Rectal smooth muscle tissue (tissue), 1 donor: ENCODE measurements around the gene ANKRD44.

Experiments
- H3K27ac ChIP-seq: one replicate; pipeline ENCODE4 v1.7.0; 2013; ENCODE audit warnings: low read depth, low read length, inconsistent platforms
- H3K27me3 ChIP-seq: one replicate; pipeline ENCODE4 v1.7.0; 2013; ENCODE audit warnings: low read length; ENCODE audit not compliant: control insufficient read depth, insufficient read depth
- H3K36me3 ChIP-seq: one replicate; pipeline ENCODE4 v1.7.0; 2013; ENCODE audit warnings: low read length; ENCODE audit not compliant: control insufficient read depth, insufficient read depth
- H3K4me1 ChIP-seq: one replicate; pipeline ENCODE4 v1.7.0; 2013; ENCODE audit warnings: low read length; ENCODE audit not compliant: control insufficient read depth, insufficient read depth
- H3K4me3 ChIP-seq: one replicate; pipeline ENCODE4 v1.7.0; 2013; ENCODE audit warnings: low read length
- H3K9ac ChIP-seq: one replicate; pipeline ENCODE4 v1.7.0; 2013; ENCODE audit warnings: low read length

Gene ANKRD44

DNA sequence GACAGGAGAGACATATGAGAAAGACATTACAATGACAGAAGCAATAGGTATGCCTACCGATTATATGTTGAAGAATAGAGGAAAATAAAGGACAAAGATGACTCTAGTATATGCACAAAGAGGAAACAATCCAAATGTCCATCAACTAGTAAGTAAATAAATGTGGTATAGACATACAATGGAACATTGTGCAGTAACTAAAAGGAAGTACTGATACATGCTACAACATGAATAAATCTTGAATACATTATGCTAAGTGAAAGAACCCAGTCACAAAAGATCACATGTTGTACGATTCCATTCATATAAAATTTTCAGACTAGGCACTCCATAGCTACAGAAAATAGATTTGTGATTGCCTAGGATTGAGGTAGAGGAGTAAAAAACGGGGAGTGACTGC lies 355.5 kb downstream of the ANKRD44 start:
- H3K4me3 ChIP-seq: no peak overlapping the region
- H3K27ac ChIP-seq: no peak overlapping the region
- H3K4me1 ChIP-seq: no peaks in the 10 kb centered on the region
- H3K9ac ChIP-seq: no peak overlapping the region
- H3K36me3 ChIP-seq: no peaks in the 10 kb centered on the region
- H3K27me3 ChIP-seq: no peaks in the 10 kb centered on the region

DNA sequence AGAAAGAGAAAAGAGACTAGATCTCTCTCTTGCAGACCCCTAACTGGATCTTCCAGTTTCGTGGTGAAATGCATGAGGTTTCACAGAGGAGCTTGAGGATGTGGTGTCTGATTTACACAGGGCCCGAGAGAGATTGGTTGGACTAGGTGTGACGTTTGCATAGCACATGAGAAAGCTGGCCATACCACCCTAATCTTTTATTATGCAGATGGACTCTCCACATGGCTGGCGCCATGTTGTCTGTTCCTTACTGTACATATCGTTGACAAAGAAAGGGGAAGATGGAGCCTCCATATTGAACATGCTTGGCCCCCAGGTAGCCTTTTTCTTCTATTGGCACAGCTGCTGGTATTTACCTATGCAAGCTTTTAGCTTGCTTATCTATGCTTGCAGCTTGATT lies 356.6 kb downstream of the ANKRD44 start:
- H3K4me3 ChIP-seq: no peak overlapping the region
- H3K27me3 ChIP-seq: no peaks in the 10 kb centered on the region
- no peaks in the 10 kb centered on the region for H3K4me1 ChIP-seq
- H3K9ac ChIP-seq: no peak overlapping the region
- no peaks in the 10 kb centered on the region for H3K36me3 ChIP-seq
- H3K27ac ChIP-seq: no peak overlapping the region

DNA sequence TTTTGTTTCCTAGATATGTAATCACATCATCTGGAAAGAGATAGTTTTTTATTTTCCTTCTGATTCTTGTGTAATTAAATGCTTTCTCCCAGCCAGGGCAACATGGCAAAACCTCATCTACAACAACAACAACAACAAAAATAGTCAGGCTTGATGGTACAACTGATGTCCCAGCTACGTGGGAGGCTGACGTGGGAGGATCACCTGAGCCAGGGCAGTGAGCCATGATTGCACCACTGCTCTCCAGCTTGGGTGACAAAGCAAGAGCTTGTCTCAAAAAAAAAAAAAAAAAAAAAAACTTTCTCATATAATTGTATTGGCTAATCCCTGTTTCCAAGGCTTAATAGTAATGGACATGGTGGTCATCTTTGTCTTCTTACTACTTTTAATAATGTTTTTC lies 357.6 kb downstream of the ANKRD44 start:
- Histone ChIP-seq H3K36me3 (no peaks in the 10 kb centered on the region), H3K27ac (no peak overlapping the region), H3K4me3 (no peak overlapping the region), H3K9ac (no peak overlapping the region), H3K4me1 (no peaks in the 10 kb centered on the region), H3K27me3 (no peaks in the 10 kb centered on the region)

DNA sequence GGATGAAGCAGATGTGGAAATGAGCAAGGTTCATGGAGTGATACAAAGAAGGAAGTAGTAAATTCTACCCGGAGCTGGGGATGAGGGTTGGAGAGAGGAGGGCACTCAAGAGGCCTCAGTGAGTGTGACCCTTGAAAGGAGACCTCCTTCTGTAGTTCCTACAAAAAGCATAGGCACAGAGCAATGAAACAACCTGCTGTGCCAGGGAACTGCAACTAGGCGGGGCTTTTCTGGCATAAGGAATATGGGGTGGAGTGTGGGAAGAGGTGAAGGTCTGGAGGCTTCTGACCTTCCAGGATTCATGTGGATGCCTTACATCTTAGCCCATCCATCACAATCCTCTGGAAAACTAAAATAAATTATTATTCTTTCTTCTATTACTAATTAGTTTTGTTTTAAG lies 358.6 kb downstream of the ANKRD44 start:
- no peaks in the 10 kb centered on the region for H3K4me1 ChIP-seq
- H3K27me3 ChIP-seq: no peaks in the 10 kb centered on the region
- H3K27ac ChIP-seq: no peak overlapping the region
- H3K9ac ChIP-seq: no peak overlapping the region
- H3K36me3 ChIP-seq: no peaks in the 10 kb centered on the region
- no peak overlapping the region for H3K4me3 ChIP-seq

DNA sequence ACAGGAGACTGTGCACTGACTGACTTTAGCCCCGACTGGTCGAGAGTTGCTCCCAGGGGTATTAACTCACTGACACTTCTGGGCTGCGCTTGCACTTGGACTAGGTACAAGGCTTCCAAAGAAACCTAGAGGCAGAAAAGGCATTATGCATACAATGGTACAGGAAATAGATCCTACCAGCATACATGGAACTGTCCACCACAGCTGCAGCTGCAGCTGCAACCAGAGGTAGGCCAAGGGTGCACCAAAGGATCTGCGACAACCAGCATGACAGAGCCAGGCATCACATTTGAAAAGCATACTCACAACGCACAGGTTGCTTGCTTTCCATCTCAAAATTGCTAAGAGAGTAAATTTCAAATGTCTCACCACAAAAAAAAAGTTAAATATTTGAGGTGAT lies 361.5 kb downstream of the ANKRD44 start:
- no peaks in the 10 kb centered on the region for H3K36me3 ChIP-seq
- no peak overlapping the region for H3K27ac ChIP-seq
- H3K9ac ChIP-seq: no peak overlapping the region
- no peaks in the 10 kb centered on the region for H3K27me3 ChIP-seq
- H3K4me1 ChIP-seq: no peaks in the 10 kb centered on the region
- H3K4me3 ChIP-seq: no peak overlapping the region

DNA sequence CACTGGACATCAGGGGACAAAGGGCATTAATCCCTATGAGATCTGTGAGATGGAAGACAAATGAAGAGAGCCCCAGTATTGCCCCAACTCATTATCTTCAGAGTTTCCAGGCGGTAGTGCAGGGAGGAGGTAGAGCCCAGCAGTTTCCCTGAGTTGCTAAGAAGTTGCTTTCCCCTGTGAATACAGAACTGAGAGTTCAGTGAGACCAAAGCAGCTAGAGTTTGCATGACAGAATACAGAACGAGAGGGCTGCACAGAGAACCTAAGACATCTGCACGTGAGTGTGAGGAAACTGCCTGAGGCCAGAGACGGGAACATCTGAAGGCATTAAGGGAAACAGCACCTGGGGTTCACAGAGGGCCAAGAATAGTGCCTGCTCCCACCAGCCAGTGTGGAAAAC lies 366.0 kb downstream of the ANKRD44 start:
- Histone ChIP-seq H3K27me3 (no peaks in the 10 kb centered on the region), H3K9ac (no peak overlapping the region), H3K36me3 (no peaks in the 10 kb centered on the region), H3K27ac (no peak overlapping the region), H3K4me3 (no peak overlapping the region), H3K4me1 (no peaks in the 10 kb centered on the region)

DNA sequence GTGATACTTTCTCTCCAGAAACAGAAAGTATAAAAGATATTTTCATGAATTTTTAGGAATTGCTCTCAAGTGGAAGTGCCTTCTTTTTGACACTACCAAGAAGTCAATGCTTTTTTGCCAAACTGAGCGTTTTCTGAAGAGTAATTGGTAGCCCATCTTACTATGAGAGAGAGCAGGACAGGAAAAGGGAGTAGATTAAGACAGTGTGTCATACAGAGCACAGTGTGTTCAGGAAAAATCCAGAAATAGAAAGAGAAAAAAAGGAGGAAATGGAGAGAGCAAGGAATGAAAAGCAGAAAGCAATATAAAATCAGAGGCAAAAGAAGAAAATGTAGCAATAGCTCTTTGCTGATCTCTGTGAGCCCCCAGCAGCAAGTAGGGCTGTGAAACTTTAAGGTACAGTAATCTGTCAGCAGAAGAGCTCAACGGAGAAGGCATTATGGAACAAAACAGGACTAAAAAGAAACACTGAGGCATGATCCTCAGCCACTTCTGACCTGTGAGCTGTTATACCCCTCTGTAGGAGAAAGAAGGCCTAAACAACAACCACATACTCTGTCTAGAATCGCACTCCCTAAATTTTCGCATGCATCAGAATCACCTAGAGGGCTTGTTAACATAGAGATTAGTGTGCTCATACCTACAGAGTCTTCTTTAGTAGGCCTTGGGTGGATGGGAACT lies 369.0 kb downstream of the ANKRD44 start:
- H3K4me1 ChIP-seq: no peaks in the 10 kb centered on the region
- no peaks in the 10 kb centered on the region for H3K36me3 ChIP-seq
- H3K4me3 ChIP-seq: no peak overlapping the region
- H3K27ac ChIP-seq: no peak overlapping the region
- no peak overlapping the region for H3K9ac ChIP-seq
- H3K27me3 ChIP-seq: no peaks in the 10 kb centered on the region

DNA sequence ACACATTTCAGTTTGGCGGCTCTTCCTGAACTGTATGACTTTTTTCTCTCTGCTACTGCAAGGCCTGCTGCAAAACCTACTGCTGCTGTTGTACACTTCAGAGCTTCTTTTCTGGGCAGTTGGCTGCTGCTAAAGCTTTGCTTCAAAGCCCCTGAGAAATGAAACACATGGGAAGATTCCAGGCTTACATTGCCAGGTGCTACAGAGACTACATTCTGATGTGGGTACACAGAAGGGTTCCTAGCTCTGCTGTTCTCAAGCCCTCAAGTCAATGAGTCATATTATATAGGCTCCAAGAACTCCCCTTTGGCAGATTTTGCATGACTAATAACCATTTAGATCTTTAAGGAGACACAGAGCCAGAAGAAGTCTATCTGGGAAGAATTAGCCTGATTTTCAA lies 371.2 kb downstream of the ANKRD44 start:
- H3K27me3 ChIP-seq: no peaks in the 10 kb centered on the region
- H3K27ac ChIP-seq: no peak overlapping the region

More for the DNA sequence above, 371.2 kb downstream of the ANKRD44 start:
- Histone ChIP-seq H3K36me3 (no peaks in the 10 kb centered on the region), H3K4me1 (no peaks in the 10 kb centered on the region), H3K9ac (no peak overlapping the region), H3K4me3 (no peak overlapping the region)
